ENCODE data around the gene GP1BA. TPM values are rescaled to one million over a fixed set of nuclear protein-coding genes. Genes with fewer than 3 reads are reported as not detected.

The GP1BA gene
- total and polyA plus RNA-seq, 2 of the 8 experiments (the other 6 are each of a cell fraction or from before 2014, with no cell fraction given) = not detected

- TF ChIP-seq SIX5 (IDR thresholded peaks at IDR 0.05; ENCODE audit: low read depth, low read length) = no peak
- H3K36me3 ChIP-seq (ENCODE audit: control insufficient read depth in 2 of 4, insufficient read depth in 4 of 4, low read length in 3 of 4) = peaks cover 0 to 6% (median 3%) of the 10 kb centered on the region in 4 experiments; a peak in 4 of 8 replicates
- H4K8ac ChIP-seq (ENCODE audit: extremely low read depth, insufficient read depth, low read length) = no peak overlapping the region; the same call in none of the 2 replicates
- H3K9ac ChIP-seq (replicated peaks in 1 of 4; ENCODE audit: extremely low read depth in 1 of 4, low read depth in 3 of 4, low read length in 3 of 4) = no peak overlapping the region
- peaks cover 5 to 17% of the 10 kb centered on the region in 2 experiments for H3K79me2 ChIP-seq (ENCODE audit: control insufficient read depth in 1 of 2, insufficient read depth in 2 of 2, low read length in 2 of 2)
- H3K23ac ChIP-seq (ENCODE audit: insufficient read length) = no peak overlapping the region
- H3K9me3 ChIP-seq (ENCODE audit: insufficient read depth in 2 of 2, low read depth in 1 of 2, low read length in 1 of 2) = no peaks in the 10 kb centered on the region
- H3K4me2 ChIP-seq (ENCODE audit: insufficient read depth in 1 of 2, low read depth in 2 of 2, low read length in 2 of 2) = peak overlapping the region; percentile 95 to 97
- H2AK5ac ChIP-seq (ENCODE audit: low read depth, low read length) = peak overlapping the region; percentile 48; the same call in 1 of the 2 replicates
- no peak overlapping the region for H2BK12ac ChIP-seq (ENCODE audit: low read depth, low read length)
- H3K14ac ChIP-seq (ENCODE audit: insufficient read length) = no peak overlapping the region
- H4K91ac ChIP-seq (replicated peaks; ENCODE audit: insufficient read length, low read length) = peak overlapping the region; percentile 46
- DNase-seq (ENCODE audit: low read depth in 1 of 2, low spot score in 2 of 2) (no peak), FAIRE-seq (no peak)
- H2AFZ ChIP-seq (ENCODE audit: low read length) = no peak overlapping the region
- H3K27me3 ChIP-seq (replicated peaks in 1 of 4; ENCODE audit: control insufficient read depth in 3 of 4, extremely low read depth in 1 of 4, insufficient read depth in 3 of 4, low read length in 3 of 4) = no peaks in the 10 kb centered on the region
- no peak overlapping the region for H3K27ac ChIP-seq (ENCODE audit: low read depth, low read length)
- peak overlapping the region; percentile 75; the same call in 1 of the 2 replicates for H2BK20ac ChIP-seq (ENCODE audit: low read length)
- 80% methylated on average over 3 of the region's 3 CpGs; no CpG with 5 or more reads in 1 of the 2 experiments for WGBS, 2 experiments (ENCODE audit: extremely low coverage in 1 of 2, insufficient coverage in 1 of 2, insufficient read length in 1 of 2, insufficient replicate concordance in 2 of 2, low coverage in 1 of 2, low lambda C conversion rate in 2 of 2, missing lambda C conversion rate in 1 of 2)
- peaks cover 3 to 13% (median 9%) of the 10 kb centered on the region in 4 experiments for H3K4me1 ChIP-seq (replicated peaks in 1 of 4; ENCODE audit: control insufficient read depth in 3 of 4, insufficient read depth in 4 of 4, low read length in 3 of 4)
- H2BK15ac ChIP-seq (ENCODE audit: low read length) = no peak overlapping the region
- ChIA-PET CTCF (ENCODE audit: partially characterized antibody) (interaction anchor here (0.8 to 1.9 kb wide), 11 partner anchors 10 to 110 kb away, joined by 3 to 5 read pairs (median 3); partner anchors contain the start of genes SLC52A1 and SPAG7), POLR2A (ENCODE audit: partially characterized antibody) (interaction anchor here (0.8 to 32.4 kb wide), 12 partner anchors 4 to 128 kb away, joined by 3 to 987 read pairs (median 4); partner anchors contain the start of genes ENO3, GP1BA, PFN1 and RNF167)
- peak overlapping the region; percentile 25 for H3K4ac ChIP-seq (replicated peaks; ENCODE audit: insufficient read length, low read depth, low read length)
- no peak overlapping the region for H3K56ac ChIP-seq (replicated peaks; ENCODE audit: insufficient read length, low read depth, low read length)
- H2BK120ac ChIP-seq (replicated peaks; ENCODE audit: low read depth, low read length) = no peak overlapping the region
- peak overlapping the region in 1 of 4 experiments; percentile 97; a peak in 3 of 8 replicates for H3K4me3 ChIP-seq (ENCODE audit: extremely low read depth in 1 of 4, insufficient read depth in 2 of 4, low read depth in 3 of 4, low read length in 4 of 4)
- H4K20me1 ChIP-seq (replicated peaks in 1 of 2; ENCODE audit: control insufficient read depth in 1 of 2, insufficient read depth in 2 of 2, low read length in 2 of 2) = peaks cover 5 to 8% of the 10 kb centered on the region in 2 experiments
- peaks cover 14% of the 10 kb centered on the region for H3K23me2 ChIP-seq (ENCODE audit: low read depth, low read length)
- peak overlapping the region; percentile 81; the same call in 1 of the 2 replicates for H3K18ac ChIP-seq (ENCODE audit: extremely low read depth, low read length)
- 0 out of 2 replicates have a peak, but pooled peaks cover 2% of the 10 kb centered on the region for H3K79me1 ChIP-seq (ENCODE audit: low read depth, low read length)
- H2BK5ac ChIP-seq (ENCODE audit: low read depth, low read length) = peak overlapping the region; percentile 15; the same call in 1 of the 2 replicates
- no peak overlapping the region for H4K5ac ChIP-seq (ENCODE audit: insufficient read length, low read depth, low read length)
Measured at GRCh38 chr17:4951486-4951885, 19.4 kb downstream of the GP1BA start.
